GM19240 (cell line): ENCODE measurements around the gene BET1L.
"Not testable (repeated sequence)": the region's sequence is repeated elsewhere in the genome, so short reads cannot be mapped to it uniquely, and the experiment has no call there.

ENCODE experiments used
- DNase-seq: peaks from one replicate; pipeline ENCODE4 v3.0.0; 2011; ENCODE audit warnings: low spot score; ENCODE audit not compliant: insufficient read length

The BET1L gene

DNA sequence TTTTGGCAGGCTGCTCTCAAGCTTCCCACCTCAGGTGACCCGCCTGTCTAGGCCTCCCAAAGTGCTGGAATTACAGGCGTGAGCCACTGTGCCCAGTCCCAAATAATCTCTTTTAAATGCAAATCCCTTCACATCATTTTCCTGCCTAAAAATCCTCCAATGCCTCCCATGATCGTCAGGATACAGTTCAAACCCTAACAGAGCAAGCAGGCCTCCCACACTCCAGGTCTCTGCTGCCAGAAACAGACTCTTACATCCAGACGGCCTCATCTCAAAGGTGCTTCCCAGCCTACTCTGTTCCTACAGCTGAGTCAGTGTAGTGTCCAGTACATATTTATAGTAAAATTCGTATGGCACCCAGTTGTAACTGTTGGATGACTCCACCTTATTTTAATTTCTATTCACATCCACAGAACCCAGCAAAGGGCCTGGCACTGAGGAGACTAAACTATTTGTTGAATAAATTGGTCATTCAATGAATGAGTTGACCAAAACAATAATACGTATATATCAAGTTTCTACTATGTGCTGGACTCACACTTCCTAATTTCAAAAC, 20.7 kb upstream of the BET1L start:
- DNase-seq: no peak

DNA sequence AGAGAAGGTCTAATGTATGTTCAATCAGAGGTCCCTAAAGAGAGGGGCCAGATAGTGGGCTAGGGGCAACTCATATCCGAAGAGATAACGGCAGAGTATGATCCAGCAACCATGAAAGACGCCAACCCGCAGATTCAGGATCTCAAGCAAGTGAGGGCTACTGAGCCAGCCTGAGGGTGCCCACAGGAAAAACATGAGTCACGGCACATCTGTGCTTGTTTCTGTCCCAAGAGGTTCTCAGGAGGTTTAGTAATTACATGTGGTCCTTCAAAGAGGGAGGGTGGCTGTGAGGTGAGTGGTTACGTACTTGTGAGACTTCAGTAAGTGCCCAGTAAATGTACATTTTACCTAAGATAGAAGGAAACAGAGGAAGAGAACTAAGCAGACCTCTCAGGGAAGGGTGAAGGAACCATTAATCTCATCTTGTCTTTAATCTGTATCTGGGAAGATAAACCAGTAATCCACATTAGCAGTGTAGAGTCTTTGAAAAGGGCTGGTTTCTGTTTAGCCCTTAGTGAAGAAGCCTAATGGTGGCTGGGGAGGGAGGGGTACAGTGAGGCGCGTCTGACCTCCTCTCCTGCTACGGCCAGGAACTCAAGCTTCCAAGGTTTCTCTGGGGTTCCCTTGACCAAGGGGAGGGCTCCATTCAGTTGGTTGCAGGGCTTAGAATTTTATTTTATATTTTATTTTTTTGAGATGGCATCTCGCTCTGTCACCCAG, 18.7 kb upstream of the BET1L start:
- DNase-seq: no peak

DNA sequence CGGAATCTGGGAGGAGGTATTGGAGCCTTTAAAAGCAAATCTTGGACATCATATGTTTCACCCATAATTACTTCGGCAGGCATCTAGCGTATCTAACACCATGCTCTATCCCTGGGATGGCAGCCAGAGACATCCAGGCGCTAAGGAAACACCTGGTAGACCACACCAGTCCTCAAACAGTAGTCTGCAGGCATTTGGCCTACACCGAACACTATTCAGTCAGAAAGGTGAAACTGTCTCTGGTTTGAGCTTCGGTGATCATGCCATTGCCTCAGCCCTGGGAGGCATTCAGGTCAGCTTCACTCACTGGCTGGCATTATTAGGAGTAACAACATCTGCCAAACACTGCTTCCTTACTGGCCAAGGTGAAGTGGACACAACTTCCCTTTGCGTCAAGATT, 17.2 kb upstream of the BET1L start:
- DNase-seq: no peak

DNA sequence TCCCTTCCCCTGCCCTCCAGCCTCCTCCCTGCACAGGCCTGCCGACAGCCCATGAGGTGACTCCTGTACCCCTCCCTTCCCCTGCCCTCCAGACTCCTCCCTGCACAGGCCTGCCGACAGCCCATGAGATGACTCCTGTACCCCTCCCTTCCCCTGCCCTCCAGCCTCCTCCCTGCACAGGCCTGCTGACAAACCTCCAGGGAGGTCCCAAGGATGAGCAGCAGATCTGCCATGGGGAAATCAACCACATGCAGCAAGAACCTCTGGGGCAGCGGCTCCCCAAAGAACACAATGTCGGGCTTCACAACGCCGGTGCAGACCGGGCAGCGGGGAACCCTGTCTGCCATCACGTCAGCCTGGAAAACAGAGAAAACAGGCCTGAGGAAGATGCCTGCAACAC, 16.7 kb upstream of the BET1L start:
- no peak for DNase-seq

DNA sequence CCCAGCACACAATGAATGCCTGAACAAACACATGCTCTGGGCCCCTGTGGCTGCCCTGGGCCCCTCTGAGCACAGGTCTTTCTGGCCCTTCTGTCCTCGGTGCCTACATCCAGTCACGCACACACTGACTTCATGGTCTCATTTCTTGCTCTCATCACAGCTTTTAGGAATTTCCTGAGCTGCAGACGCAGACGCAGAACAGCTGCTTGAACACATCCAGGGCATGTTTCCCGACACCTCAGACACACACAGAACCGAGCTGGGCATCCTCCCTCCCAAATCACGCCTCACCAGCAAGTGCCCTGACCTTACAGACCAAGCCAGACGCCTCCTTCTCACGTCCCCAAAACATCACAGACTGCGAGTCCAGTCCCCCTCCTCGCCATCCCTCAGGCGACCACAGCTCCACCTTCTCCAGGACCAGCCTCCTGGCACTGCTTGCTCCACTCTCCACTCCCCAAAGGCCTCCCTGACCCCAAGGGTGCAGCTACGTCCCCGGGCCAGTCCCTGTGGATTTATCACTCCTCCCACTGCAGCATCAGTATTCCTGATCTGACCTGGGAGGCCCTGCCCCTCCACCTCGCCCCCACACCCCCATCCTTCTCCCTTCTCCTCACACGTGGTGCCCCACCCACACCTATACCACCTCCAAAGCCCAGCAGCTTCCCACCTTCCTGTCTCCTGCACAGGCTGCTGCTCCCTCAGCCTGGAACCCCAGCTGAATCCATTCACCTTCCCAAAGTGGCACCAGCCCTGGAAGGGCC, 16.0 kb upstream of the BET1L start:
- no peak for DNase-seq

DNA sequence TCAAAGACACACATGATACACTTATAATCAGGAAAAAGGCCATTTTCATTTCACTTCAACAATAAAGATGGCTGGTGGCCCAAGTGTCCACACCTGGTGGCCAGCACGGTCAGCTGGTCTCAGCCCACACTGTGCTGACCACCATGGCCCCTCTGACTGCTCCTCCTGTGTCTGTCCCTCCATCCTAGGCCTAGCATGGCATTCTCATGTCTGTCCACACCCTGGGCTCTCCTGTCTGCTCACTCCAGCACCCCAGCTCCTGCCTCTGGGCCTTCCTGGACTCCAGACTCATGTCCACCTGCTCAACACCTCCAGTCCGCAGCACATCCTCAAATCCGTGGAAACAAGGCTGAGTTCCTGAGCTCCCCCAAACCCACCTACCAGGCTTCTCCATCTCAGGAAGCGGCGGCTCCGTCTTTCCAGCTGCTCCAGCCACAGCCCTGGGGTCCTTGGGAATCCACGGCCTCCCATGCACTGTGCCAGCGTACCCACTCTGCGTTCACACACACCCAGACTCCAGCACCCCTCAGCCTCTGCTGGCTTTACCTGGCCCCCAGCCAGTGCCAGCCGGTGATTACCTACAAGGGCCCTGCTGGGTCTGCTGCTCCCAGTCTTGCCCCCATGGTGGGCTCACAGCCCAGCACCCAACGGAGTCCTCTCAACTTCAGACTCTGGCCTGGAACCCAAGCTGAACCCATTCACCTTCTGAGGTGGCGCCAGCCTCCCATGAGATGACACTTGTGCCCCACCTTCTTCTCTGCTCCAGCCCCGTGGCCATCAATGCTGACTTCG, 15.0 kb upstream of the BET1L start:
- DNase-seq: no peak

DNA sequence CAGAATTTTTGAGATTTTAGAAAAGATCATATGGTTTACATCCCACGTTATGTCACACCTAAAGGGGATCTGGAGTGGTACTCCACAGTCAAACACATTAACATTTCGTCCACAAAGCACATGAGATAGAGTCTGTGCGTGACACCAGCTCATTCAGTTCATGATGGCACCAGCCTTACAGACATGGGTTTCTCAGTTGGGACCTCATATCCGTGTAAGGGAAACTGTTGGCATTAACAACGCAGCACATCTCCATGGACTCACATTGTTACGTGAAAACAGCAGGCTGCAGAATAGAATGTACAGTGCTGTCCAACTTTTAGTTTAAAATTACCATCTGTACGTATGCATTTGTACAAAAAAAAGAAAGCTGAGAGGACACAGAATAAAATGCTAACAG, 14.3 kb upstream of the BET1L start:
- DNase-seq: no peak

DNA sequence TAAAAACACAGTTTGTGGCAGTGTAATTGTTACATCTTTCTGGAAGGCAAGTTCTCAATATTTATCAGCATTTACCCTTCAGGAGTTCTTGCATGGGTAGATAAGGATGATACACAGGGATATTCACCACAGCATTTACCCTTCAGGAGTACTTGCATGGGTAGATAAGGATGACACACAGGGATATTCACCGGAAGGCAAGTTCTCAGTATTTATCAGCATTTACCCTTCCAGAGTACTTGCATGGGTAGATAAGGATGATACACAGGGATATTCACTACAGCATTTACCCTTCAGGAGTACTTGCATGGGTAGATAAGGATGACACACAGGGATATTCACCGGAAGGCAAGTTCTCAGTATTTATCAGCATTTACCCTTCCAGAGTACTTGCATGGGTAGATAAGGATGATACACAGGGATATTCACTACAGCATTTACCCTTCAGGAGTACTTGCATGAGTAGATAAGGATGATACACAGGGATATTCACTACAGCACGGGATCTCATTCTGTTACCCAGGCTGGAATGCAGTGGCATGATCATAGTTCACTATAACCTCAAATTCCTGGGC, 13.5 kb upstream of the BET1L start:
- DNase-seq: not testable (repeated sequence)

DNA sequence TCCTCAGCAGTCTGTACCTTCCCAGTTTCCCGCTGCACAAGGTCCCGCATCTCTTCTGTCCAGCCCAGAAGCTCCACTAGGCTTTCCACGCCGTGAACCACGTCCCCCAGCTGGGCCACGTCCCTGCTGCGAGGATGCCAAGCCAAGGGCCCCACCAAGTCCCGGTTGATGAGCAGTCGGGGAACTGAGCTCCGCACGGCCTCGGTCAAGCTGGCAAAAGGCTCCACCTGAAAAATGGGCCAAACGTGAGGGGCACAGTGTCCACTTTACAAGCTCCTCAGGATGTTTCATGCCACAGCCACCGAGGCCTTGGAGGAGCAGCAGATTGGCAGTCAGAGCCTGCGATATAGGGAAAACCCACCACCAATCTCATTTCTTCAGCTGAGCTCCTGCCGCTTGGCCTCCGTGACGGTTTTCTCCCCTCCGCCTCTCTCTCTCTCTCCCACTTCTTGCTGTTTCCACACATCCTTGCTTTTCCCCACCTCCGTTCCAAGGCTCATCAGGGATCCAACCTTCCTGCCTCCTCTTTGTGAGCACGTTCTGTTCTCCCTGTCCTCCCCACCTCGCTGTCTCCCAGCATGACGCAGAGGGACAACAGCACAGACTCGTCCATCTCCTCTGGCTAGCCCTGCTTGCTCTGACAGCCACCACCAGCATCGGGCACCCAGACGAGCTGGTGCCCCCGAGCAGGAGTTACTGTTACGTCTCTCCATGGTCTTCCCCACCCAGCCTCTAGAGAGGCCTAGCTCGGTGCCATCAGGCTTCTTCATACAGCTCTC, 11.8 kb upstream of the BET1L start:
- DNase-seq: no peak

DNA sequence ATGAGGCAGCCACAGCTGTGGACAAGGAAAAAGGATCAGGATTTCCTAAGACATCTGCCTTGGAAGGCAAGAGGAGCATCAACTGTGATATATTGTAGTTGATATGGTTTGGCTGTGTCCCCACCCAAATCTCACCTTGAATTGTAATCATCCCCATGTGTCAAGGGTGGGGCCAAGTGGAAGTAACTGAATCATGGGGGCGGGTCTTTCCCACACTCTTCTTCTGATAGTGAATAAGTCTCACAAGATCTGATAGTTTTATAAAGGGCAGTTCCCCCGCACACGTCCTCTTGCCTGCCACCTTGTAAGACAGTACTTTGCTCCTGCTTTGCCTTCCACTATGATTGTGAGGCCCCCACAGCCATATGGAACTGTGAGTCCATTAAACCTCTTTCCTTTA, 10.5 kb upstream of the BET1L start:
- no peak for DNase-seq

DNA sequence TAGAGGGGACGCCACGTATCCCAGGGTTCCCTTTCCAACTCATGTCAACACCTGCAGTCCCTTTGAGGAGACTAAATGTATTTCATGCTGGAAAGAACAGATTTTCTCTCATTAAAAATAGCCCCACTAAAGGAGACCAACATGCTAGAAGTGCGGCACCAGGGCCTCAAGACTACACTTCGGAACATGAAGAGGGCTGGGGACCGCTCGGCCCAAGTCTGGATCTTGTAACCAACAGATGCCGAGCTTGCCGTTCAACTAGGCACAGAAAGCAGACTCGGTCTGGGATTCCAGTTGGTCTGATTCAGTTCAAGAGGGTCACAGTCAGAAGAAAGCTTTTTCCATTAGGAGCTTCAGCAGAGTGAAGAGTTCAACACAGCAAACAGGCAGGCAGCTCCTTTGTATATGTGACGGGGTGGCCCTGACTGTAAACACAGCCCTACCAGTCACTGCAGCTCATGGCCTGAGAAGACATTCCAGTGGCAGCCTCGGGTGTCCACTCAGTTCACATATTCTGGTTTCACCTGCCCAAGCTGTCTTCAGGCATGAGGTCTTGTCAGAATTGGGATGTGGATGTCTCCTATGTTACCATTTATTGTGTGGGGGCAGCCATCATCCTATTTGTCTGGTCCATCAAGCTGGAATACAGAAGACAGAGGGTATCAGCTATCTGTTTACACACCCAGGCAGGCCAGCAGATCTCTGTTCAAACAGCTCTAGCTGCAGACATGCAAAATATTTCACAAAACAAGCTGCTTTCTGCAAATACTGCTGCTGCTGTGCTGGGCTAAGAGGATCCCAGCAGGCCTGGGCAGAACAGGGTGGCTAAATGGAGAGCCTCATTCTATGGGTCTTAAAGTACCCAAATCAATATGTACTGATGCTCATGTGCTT, 9.1 kb upstream of the BET1L start:
- no peak for DNase-seq

DNA sequence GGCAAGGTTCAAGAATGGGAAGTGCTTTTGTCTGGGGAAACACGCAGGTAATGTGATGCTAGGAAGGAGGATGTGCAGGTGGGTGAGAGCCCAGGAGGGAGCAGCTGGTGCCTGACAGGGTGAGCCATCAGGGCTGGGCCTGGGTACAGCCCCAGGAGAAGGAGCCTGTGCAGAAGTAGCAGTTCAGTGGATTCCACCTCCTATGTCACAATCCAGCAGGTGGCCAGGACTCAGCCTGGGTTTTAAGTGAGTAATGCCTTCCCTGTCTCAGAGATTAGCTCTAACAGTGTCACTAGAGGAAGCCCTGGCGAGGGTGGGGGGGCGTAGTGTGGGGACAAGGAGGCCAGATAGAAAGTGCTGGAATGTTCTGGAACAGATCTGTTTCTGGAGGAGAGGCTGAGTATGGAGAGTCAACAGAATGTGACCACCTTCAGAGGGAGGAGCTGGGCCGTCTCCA, 8.4 kb upstream of the BET1L start:
- no peak for DNase-seq

DNA sequence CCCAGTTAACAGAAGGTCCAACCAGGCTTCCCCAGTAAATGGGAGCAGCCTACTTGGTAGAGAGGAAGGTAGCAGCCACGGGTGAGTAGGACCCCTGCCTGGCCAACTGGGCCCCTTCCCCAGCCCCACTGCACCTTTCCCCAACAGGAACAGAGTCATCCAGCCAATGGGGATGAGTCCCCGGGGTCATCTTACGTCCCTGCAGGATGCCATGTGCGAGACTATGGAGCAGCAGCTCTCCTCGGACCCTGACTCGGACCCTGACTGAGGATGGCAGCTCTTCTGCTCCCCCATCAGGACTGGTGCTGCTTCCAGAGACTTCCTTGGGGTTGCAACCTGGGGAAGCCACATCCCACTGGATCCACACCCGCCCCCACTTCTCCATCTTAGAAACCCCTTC, 6.9 kb upstream of the BET1L start:
- DNase-seq: no peak

DNA sequence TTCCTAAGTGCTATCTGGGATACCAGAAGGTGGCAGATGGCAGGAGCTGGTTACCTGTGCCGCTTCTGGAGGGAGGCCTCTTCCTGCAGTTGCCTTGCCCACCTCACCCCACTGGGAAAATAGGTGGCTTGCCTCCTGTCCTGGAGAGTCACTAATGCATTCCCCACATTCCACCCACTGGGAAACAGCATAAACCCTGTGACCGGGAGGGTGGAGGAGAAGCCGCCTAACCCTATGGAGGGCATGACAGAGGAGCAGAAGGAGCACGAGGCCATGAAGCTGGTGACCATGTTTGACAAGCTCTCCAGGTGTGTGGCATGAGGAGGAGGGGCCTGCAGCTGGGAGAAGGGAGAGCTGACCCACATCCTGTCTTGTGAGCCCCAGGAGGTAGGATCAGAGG, 5.9 kb upstream of the BET1L start:
- DNase-seq: no peak

DNA sequence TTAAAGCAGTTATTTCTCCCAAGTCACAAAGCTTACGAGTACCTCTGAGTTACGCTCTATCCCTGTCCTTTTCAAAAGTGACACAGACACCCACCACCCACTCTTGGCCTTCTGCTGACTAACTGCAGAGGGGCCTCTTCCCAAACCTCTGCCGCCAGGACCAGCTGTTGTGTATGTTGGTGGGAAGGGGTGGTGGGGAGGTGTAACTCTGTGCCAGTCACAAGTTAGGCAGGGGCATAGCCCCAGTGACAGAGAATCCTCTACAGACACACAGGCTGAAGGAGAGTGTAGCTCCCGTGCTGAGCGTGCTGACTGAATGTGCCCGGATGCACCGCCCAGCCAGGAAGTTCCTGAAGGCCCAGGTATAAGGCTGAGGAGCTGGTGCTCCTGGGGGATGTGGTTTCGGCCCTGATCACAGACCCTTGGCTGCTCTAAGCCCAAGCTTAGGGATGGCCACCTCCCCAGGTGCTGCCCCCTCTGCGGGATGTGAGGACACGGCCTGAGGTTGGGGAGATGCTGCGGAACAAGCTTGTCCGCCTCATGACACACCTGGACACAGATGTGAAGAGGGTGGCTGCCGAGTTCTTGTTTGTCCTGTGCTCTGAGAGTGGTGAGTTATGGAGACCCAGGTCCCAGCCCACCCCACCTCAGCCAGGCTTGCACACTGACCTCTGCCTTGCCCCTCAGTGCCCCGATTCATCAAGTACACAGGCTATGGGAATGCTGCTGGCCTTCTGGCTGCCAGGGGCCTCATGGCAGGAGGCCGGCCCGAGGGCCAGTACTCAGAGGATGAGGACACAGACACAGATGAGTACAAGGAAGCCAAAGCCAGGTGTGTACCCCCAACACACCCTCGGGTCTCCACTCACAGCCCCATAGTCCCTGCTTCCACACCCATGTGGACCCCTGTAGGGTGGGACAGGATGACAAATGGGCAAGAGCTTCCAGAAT, 5.2 kb upstream of the BET1L start:
- DNase-seq: no peak

DNA sequence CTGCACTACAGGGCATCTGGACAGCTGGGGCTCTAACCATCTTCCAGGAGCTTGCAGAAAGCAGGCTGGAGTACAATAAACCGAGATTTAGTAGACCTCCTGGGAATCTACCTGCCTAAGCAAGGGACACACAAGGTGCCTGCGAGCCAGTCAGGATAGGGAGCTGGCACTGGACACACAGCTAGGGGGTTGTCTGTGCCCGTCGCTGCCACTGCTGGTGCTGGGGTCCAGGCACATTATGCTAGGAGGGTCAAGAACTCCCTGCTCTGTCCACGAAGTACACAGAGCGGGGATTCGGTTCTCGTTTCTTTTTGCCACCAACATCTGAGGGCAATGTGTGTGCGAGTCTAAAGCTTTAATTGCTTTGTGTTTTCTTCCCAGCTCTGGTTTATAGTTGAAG, 4.5 kb upstream of the BET1L start:
- no peak for DNase-seq

DNA sequence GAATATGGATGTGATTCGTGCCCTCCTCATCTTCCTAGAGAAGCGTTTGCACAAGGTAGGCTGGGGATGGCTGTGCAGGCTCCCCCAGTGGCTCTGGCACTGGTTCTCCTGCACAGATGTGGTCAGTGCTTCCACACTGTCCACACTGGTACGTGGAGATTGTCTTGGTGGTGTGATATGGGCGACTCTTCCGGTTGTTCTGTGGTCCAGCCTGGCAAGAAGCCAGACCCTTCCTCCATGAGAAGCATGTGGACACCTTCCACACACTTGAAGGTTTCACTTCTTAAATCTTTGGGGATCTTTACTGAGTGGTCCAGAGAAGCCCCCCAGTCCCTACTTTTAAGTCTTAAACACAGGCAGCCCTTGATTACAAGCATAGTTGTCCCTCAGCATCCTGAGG, 4.1 kb upstream of the BET1L start:
- DNase-seq: no peak

DNA sequence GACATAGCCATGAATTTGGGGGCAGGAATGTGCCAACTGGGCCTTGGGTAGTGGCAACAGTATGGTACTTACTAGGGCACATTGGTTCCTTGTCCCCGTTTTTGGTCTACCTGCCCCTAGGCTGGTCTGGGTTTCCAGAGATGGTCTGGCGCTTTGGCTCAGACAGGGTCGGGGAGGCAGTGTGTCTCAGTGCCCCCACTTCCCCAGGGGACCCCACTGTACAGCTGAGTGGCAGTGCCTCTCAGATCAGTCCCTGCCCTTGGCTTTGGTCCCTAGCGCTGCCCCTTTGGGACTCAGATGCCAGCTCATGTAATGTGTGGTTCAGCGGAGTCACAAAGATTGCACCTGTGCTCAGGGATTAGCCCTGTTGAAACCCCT, 3.6 kb upstream of the BET1L start:
- DNase-seq: no peak
